NCI-H128 (cell line): ENCODE data around the gene ARMC5.
"Not testable (repeated sequence)": the region's sequence is repeated elsewhere in the genome, so short reads cannot be mapped to it uniquely, and the experiment has no call there.

ENCODE experiments used
- DNase-seq: peaks from one replicate; lab custom pipeline; 2025; ENCODE audit not compliant: unreplicated experiment; lab: John Stamatoyannopoulos, UW

The ARMC5 gene, protein sequence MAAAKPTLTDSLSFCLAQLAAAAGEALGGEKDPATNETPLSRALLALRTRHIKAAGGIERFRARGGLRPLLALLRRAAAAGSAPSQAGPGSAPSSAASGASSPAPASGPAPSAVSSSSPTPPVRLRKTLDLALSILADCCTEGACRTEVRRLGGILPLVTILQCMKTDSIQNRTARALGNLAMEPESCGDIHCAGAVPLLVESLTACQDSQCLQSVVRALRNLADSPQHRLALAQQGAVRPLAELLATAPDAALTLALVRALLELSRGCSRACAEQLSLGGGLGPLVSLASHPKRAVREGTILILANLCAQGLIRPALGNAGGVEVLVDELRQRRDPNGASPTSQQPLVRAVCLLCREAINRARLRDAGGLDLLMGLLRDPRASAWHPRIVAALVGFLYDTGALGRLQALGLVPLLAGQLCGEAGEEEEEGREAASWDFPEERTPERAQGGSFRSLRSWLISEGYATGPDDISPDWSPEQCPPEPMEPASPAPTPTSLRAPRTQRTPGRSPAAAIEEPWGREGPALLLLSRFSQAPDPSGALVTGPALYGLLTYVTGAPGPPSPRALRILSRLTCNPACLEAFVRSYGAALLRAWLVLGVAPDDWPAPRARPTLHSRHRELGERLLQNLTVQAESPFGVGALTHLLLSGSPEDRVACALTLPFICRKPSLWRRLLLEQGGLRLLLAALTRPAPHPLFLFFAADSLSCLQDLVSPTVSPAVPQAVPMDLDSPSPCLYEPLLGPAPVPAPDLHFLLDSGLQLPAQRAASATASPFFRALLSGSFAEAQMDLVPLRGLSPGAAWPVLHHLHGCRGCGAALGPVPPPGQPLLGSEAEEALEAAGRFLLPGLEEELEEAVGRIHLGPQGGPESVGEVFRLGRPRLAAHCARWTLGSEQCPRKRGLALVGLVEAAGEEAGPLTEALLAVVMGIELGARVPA

DNA sequence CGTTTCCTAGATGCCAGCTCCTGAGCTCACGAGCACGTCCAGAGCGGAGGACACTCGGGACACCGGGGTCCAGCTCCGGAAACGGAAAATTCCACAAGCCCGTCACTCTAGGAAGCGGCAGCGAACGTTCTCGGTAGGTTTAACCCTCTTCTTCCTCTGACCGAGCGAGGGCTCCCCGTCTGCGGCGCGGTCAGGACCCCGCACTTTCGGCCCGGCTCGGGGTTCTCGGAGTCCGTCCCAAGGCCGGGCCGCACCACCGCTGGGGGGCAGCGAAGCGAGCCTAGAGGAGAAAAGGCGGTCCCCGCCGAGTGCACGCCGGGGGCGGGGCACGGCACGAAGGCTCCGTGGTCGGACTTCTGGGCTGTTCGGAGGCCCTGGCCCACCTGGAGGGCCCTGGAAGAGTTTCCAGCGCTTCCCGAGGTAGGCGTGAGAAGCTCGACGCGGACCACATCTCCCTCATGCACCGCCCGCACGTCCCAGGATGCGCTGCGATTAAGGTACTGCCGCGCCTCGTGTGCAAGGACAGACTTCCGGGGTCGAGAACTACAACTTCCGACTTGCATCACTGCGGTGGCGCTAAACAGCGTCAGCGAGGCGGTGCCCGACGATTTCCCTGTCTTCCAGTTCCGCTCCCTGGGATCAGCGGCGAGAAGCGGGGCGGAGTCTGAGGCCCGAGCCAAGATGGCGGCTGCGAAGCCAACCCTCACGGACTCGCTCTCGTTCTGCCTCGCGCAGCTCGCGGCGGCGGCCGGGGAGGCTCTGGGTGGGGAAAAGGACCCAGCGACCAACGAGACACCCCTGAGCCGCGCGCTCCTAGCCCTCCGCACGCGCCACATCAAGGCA, at the start of gene ARMC5:
TSS of gene ARMC5 (plus strand) at position 658 of the 843 bp plus-strand sequence. CDS start at position 682, 24 bp downstream.
- DNase-seq = peak; percentile 81

DNA sequence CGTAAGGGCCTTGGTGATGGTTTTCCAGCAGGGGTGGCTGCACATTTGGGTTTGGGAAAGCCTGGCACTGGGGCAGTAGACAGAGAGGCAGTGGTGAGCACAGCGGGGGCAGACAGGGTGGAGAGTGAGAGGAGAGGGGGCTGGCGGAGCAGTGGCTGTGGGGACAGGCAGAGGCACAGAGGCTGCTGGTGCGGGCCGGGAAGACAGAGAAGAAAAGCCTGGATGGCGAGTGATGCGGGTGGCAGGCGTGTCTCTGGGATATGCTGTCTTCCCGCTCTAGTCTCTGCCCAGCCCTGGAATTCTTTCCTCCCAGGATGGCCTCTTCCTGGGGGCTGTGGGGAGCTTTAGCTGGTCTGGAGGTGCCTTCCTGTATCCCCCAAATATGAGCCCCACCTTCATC, 49.2 kb upstream of the ARMC5 start:
- DNase-seq = no peak

DNA sequence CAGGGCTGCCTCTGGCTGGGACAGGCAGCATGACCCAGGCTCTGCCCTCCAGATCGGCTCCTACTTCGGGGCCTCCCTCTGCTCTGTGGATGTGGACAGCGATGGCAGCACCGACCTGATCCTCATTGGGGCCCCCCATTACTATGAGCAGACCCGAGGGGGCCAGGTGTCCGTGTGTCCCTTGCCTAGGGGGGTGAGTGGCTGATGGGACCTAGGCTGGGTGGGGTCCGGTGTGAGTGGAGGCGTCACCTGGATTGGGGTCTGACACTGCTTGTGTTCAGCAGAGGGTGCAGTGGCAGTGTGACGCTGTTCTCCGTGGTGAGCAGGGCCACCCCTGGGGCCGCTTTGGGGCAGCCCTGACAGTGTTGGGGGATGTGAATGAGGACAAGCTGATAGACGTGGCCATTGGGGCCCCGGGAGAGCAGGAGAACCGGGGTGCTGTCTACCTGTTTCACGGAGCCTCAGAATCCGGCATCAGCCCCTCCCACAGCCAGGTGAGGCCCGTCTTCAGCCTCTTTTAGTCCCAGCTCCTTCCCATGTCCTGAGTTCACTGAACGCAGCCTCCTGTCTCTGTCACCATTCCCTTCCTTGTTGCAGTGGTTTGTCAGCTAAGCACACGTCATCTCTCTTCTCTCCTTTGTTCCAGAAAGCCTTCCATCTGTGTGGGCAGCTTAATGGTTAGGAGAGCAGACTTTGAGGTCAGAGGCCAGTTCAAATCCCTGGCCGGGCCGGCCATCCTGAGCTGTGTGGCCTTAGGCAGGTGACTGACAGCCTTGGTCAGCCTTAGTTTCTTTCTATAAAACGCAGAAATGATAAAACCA, 48.1 kb upstream of the ARMC5 start:
- DNase-seq = no peak

DNA sequence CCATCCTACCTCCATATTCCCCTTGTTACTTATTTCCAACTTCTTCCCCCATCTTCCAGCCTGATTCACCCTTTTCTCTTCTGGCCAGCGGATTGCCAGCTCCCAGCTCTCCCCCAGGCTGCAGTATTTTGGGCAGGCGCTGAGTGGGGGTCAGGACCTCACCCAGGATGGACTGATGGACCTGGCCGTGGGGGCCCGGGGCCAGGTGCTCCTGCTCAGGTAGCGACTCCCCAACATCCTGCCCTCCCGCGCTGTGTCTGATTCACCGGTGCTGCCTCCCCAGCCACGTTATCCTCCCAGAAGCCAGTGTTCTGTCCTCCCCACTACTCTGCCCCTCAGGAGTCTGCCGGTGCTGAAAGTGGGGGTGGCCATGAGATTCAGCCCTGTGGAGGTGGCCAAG, 46.6 kb upstream of the ARMC5 start:
- DNase-seq = no peak

DNA sequence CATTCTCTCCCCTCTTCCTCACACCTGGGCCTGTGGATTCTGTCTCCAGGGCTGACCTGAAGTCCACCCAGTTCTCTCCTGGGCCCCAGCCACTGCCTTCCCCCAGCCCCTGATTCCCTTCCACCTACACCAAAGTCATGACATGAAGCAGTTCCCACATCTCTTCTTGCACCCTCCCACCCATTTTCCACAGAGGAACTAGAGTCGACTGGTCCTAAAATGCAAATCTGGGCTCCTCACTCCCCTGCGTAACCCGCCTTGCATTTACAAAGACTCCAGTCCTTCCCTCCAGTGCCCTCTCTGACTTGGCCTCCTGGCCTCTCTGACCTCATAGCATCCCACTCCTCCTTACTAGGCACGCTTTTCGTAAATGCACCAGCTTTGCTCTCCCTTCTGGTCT, 45.9 kb upstream of the ARMC5 start:
- no peak for DNase-seq

DNA sequence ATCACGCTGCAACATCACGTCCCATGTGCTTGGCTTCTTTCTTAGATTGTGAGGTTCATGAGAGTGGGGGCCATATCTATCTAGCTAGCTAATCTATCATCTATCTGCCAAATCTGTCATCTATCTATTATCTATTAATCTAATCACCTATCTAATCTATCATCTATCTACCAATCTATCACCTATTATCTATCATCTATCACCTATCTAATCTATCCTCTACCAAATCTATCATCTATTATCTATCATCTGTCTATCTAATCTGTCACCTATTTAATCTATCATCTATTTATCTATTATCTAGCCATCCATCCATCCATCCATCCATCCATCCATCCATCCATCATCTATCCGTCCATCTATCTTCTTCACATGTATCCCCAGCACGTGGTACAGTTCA, 45.4 kb upstream of the ARMC5 start:
- DNase-seq = no peak

DNA sequence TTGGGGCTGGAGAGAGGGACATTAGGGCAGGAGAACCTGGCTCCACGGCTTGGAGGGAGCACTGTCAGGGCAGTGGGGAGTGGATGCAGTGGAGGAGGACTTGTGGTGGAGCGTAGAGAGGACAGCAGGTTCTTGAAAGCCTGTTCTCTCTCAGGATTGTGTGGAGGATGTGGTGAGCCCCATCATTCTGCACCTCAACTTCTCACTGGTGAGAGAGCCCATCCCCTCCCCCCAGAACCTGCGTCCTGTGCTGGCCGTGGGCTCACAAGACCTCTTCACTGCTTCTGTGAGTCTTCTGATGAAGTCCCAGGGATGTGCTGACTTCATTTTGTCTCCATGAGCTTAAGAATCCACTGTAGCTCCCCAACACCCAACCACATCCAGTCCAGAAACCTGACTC, 44.6 kb upstream of the ARMC5 start:
- no peak for DNase-seq

DNA sequence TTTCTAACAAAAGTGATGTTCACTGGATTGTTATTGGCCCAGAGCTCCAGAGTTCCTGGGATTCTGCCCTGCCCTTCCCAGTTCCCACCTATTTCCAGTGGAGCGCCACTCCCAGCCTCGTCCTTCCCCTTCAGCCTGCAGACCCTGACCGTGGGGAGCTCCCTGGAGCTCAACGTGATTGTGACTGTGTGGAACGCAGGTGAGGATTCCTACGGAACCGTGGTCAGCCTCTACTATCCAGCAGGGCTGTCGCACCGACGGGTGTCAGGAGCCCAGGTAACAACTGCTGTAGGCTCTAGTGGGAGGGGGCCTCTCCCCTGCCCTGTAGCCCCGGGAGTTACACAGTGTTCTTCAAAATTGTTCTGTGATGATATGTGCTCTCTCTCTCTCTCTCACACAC, 42.9 kb upstream of the ARMC5 start:
- no peak for DNase-seq

DNA sequence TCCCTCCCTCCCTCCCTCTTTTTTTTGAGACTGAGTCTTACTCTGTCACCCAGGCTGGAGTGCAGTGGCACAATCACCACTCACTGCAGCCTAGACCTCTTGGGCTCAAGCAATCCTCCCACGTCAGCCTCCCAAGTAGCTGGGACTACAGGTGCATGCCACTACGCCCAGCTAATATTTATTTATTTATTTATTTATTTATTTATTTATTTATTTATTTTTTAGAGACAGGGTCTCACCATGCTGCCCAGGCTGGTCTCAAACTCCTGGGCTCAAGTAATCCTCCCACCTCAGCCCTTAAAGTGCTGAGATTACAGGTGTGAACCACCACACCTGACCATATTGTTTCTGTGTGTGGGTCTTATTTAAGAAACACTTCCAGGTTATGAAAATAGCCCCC, 42.3 kb upstream of the ARMC5 start:
- DNase-seq = not testable (repeated sequence)

DNA sequence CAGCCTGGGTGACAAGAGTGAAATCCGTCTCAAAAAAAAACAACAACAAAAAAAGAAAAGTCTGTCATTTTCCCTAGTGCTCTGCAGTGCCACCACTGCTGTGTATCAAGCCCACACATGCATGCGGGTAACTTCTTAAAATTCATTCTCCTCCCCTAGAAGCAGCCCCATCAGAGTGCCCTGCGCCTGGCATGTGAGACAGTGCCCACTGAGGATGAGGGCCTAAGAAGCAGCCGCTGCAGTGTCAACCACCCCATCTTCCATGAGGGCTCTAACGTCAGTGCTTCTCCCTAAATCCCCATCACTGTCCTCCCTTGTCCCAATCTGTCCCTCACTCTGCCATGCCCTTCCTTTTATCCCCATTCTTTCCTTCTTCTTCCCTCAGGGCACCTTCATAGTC, 41.4 kb upstream of the ARMC5 start:
- no peak for DNase-seq

DNA sequence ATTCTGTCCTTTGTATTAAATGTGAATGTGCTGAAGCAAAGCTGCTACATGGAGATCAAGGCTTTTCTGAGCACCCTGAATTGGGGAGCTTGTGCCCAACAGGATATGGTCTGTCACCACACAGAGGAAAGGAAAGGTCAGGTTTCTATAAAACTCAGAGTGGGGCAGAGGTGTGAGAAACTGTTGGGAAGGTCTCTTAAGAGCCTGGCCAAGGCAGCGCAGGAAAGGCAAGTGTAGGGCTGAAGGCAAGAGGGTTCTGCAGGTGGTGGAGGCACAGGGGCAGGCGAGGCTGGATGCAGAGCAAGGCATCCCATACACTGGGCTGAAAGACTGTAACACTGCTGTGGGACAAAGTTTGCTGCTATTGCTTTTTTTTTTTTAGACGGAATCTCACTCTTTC, 39.3 kb upstream of the ARMC5 start:
- no peak for DNase-seq

DNA sequence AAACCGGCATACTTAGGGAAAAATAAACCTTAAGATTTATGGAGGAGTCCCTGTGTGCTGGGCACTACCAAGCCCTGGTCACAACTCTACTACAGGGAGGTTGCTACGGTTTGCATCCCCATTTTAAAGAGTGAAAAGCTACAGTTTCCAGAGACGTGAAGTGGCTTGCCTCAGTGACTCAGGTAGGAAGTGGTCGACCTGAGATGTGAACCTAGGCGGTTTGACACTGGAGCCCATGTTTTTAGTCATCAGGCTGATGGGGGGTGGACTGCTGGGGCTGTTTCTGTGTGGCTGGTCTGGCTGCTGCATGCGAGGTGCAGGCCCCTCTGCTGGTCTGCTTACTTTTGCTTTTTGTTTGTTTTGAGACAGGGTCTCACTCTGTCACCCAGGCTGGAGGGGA, 37.7 kb upstream of the ARMC5 start:
- no peak for DNase-seq

DNA sequence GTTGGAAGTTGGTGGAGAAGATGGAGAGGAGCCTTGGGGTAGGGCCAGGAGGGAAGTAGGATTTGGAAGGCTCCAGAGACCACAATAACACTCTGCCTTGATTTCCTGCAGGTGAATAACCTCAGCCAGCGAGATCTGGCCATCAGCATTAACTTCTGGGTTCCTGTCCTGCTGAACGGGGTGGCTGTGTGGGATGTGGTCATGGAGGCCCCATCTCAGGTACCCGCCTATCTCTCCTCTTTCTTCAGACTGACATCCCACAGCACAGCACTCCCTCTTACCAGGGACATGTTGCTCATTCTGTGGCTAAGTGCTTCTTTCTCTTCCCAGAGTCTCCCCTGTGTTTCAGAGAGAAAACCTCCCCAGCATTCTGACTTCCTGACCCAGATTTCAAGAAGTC, 36.1 kb upstream of the ARMC5 start:
- no peak for DNase-seq

DNA sequence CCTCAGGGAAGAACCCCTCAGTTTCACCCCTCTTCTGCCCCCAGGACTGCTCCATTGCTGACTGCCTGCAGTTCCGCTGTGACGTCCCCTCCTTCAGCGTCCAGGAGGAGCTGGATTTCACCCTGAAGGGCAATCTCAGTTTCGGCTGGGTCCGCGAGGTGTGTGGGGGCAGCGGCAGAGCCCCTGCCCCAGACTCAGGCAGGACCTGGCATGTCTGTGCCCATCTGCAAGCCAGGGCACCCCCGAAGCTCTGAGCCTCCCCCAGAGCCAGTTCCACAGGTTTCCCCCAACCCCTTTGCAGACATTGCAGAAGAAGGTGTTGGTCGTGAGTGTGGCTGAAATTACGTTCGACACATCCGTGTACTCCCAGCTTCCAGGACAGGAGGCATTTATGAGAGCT, 35.5 kb upstream of the ARMC5 start:
- no peak for DNase-seq

DNA sequence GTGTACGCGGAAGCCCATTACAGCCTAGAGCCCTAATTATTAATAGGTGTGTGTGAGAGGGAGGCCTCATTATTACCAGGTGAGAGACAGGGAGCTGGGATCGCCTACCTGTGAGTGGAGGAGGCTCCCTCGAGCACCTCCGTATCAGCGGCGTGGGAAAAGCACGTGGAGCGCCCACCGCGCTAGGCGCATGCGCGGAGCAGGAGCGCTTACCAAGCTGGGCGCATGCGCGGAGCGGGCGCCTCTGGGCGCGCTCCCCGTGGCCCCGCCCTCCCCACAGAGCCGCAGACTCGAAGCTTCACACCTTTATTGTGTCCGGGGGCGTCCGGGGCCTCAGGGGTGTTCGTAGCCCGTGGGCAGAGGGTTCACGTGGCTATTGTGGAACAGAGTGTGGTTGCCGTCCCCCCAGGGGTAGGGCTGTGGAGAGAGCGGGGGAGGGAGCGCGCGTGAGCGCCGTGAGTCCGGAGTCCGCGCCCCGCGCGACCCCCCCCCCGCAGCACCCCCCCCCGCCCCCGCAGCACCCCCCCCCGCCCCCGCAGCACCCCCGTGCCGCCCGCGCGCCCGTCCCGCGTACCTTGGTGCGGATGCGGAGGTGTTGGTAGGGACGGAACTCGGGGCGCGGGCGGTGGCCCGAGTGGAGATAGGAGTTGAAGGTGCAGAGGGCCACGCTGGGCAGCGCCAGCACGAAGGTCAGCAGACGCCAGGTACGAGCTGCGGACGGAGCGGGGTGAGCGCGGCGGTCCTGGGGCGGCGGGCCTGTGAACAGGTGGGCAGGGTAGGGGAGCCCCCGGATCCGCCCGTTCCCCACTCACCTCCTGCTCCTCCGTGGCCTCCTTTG, 31.6 kb upstream of the ARMC5 start:
- no peak for DNase-seq

DNA sequence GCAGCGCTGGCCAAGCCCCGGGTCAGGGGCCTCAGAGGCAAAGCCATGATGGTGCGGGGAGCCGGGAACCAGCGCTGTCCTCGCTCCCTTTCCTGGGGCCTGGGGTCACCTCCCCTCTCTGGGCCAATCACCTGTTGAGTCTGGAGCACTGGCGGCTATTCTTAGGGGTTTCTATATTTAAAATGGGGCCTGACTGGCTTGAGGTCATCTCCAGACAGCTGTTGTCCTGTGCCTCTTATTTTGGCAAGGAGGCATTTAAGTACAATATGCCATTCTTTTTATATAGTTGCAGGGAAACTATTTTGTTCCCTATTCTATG, 31.1 kb upstream of the ARMC5 start, which contains the start of gene COX6A2:
TSS of gene COX6A2 (minus strand) at position 82 of the 319 bp plus-strand sequence. CDS start at position 47, 35 bp downstream.
- DNase-seq = no peak

DNA sequence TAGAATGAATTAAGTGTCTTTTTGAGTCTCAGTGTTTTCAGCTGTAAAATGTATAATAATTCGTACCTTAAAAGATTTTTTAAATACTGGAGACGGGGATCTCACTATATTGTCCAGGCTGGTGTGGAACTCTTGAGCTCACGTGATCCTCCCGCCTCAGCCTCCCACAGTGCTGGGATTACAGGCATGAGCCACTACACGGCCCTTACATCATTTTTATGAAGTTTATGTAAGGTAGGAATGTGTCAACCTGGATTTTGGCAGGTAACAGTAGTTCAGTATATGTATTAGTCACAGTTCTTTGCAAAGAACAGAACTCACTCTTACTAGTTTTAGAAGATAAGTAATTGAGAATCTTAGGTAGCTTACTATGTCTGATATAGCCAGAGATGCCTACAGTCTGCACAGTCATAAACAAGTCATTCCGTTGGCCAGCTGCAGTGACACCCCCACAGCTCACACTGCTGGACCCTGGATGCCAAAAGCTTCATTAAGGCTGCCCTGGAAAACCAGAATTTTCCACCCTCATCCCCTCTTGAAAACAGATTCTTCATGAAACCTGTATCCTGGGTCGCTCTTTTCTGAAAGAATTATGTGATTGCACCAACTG, 30.6 kb upstream of the ARMC5 start:
- DNase-seq = no peak

DNA sequence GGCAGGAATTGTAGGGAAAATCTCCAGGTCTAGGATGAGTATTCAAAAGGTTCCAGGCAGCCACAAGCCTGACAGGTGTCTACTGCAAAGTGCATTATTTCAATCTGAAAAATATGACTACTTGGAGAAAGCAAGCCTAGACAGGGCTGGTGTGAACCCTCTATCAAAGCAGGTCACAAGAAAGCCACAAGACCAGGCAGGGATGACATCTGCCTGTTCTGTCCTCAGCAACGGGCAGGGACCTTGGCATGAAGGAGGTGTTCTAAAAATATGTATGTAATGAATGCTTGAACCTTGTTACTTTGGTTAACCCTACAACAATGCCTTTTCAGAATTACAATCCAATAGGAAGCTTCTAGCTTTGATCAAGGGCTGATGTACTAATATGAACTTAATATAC, 30.0 kb upstream of the ARMC5 start:
- no peak for DNase-seq

DNA sequence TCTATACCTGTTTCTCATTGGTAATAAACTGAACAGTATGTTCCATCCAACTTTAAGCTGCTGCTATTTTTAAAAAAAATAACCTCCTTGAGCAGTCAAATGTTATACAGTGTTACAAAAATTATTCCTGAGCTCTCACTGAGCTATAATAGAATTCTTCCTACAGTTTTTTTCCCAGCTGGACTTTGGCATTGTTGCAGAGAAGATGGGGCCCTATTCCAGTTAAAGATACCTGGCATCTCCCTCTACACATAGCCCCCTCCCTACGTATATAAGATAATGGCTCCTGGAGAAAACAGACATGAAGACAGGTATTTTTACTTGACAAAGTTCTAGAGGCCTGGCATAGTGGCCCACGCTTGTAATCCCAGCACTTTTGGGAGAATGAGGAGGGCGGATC, 29.5 kb upstream of the ARMC5 start:
- DNase-seq = no peak
